H7 (cell line): ENCODE results near the gene XCL2. TPM values are rescaled to one million over a fixed set of nuclear protein-coding genes. Genes with fewer than 3 reads are reported as not detected.

ENCODE experiments used
- DNase-seq: peaks from one replicate; pipeline ENCODE4 v3.0.0; 2012
- H3K27me3 ChIP-seq: 2 replicates; pipeline ENCODE4 v1.6.0; 2011; ENCODE audit warnings: mild to moderate bottlenecking, low read length; ENCODE audit not compliant: control insufficient read depth, insufficient read depth
- H3K36me3 ChIP-seq: replicated peaks from 2 replicates; pipeline ENCODE4 v1.5.1; 2011; ENCODE audit warnings: low read length; ENCODE audit not compliant: control insufficient read depth, insufficient read depth
- H3K4me3 ChIP-seq: 2 replicates; pipeline ENCODE4 v1.5.1; 2011; ENCODE audit warnings: low read depth, mild to moderate bottlenecking, control low read depth, low read length, moderate library complexity; ENCODE audit not compliant: insufficient read depth
- total RNA-seq: library from RNA; depleted of rRNA; stranded (reverse); fragments of >200 nt; shearing (Covaris generic); gene quantifications from 2 replicates; pipeline ENCODE4 v1.2.3, GENCODE V29; 2014

The XCL2 gene
- total RNA-seq, 1 experiment from 2014 or later: not detected

DNA sequence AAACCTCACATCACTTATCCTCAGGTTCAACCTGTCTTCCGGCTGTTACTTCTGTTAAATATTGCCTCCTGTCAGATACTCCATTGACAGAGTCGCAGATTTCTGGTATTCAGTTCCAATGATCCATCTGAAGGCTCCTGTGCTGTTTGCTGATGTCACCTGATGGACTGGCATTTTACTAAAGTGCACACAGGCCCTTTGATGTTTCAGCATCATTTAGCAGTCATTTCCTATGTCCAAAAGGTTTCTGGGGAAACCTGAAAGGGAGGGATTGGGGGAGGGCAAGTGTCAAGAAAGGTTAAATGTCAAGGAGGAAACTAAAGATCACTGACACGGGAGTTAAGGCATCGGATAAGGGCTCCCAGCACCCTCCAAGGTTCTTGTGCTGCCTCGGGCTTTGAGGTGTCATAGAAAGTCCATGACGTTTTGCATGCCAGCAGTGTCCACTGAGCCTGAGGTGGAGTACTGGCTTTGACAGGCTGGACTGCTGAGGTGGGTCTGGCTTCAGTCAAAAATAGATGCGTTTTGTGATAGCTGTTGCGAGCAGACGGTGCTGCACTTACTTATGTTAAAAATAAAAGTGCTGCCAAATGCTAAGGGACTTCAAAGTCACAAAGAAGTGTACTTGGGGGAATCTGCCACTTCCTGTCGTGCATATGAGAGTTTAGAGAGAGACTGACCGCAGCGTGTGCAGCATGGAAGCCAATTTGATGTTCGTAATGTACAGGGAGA is 30.8 kb downstream of the XCL2 start:
- Histone ChIP-seq H3K36me3 (no peaks in the 10 kb centered on the region), H3K27me3 (no peaks in the 10 kb centered on the region), H3K4me3 (no peak overlapping the region)
- no peak for DNase-seq

DNA sequence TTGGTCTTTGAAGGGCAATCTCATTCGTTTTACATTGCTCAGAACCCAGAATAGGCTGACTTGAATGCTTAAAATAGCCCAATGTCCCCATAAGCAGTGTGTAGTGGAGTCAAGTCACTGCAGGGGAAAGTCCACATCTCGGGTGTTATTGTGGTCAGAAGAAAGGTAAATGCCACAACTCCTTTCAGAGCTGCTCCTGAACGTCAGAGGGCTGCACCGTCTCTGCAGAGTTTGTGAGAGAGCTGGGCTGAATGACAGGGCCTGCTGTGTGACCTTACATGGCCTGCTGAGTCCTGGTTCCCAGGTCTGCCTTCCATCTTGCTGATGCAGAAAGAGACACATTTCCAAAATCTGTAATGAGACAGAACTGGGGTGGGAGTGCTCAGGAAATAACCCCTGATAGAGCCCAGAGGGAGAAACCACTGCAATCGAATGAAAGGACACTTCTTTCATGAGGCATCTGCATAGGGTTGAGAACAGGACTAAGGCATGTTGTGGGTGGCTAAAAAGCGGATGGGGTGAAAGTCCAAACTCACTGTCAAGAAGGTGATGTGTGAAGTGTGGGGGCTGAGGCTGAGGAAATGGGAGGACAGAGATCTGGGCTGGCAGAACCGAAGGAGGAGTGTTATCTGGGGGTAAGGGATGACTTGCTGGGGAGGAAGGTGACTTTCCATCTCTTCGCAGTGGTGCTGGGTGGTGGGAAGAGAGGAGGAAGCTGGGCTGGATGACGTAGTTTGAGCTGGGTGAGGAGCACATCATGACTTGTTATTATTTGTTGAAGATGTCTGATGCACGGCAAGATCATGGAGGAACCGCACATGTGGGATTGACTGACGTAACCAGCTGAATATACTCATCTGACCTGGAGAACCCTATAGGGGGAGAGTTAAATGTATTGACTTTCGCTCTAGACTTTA is 33.7 kb downstream of the XCL2 start:
- no peak for DNase-seq
- no peaks in the 10 kb centered on the region for H3K36me3 ChIP-seq
- H3K27me3 ChIP-seq: no peaks in the 10 kb centered on the region
- H3K4me3 ChIP-seq: no peak overlapping the region

- Histone ChIP-seq H3K27me3 (no peaks in the 10 kb centered on the region), H3K36me3 (no peaks in the 10 kb centered on the region), H3K4me3 (no peak overlapping the region)
- no peak for DNase-seq
Observed at GRCh38 chr1:168509210-168509609, 34.6 kb downstream of the XCL2 start.

DNA sequence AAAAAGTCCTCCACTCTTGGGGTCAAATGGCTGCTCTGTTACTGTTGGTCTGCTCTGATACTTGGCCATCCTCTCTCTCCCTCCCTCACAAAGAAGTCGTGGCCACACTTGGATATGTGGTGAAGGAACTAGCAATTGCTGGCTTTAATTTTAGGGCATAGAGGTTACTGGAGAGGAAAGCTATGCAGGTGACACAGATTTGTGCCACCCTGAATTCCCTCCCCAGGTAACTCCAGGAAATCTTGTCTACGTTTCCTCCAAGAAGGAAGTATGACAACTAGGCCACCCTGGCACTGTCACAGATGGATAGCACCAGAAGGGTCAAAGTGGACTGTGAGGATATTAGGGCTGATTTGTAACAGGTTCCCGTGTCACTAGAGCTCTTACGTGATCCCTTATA is 36.0 kb downstream of the XCL2 start:
- DNase-seq: no peak
- H3K4me3 ChIP-seq: no peak overlapping the region
- no peaks in the 10 kb centered on the region for H3K36me3 ChIP-seq
- no peaks in the 10 kb centered on the region for H3K27me3 ChIP-seq

DNA sequence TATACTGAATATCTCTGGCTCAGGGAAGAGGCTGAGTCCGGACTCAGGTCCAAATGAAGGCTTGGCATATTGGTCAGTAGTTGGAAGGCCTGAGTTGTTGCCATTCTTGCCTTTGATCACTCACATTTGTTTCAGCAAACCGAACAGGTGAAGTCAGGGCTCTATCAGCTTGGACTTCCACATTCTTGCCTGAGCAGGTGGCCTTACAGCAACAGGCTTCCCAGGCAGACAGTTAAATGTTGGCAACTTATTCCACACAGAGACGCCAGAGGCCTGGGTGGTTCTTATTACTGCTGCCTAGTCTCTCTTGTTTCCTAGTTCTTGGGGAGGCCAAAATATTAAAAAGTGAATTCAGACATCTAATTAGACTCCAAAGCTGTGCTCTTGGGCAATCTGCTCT is 36.6 kb downstream of the XCL2 start:
- no peak for DNase-seq
- Histone ChIP-seq H3K4me3 (no peak overlapping the region), H3K27me3 (no peaks in the 10 kb centered on the region), H3K36me3 (no peaks in the 10 kb centered on the region)

DNA sequence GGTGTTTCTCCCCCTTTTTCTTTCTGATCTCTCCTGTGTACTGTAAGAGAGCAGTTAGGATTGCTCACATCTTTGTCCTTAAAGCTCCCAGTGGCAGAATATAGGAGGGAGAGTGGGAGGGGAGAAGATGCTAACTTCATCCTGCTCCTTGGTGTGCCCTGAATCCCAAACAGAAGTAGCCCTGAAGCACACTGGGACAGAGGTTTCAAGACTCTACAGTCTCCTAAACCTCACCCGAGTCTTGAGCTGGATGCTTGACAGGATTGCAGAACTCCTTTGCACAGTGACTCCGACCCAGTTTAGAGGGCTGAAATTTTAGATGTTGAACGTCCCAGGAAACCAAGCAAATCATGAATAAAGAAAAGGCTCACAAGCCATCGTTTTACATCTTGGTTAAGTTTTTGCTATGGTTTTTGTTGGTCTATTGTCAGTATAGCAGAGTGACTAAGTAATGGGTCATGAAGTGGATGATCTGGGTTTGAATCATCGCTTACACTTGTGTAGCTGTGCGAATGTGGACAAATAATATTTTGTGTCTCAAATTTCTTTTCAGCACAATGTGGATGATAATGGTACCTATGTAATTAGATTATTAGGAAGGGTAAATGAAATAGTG is 37.5 kb downstream of the XCL2 start:
- no peaks in the 10 kb centered on the region for H3K27me3 ChIP-seq
- H3K4me3 ChIP-seq: no peak overlapping the region
- H3K36me3 ChIP-seq: no peaks in the 10 kb centered on the region
- no peak for DNase-seq

DNA sequence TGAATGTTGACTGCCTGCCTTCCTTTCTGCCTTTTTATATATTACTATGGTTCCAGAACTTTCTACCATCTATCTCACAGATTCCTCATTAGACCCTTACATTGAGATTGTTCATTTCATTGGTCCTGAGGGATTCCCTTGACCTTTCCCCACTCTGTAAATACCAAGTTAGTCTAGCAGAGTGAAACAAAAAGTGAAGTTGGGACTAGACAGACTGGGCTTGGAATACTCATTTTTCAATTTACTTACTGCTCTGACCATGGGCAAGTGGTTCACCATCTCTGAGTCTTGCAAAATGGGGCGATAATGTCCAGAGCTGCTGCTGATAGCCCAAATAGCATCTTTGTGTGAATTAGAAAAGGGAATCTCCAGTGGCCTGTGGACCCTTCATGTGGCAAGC is 38.8 kb downstream of the XCL2 start:
- Histone ChIP-seq H3K4me3 (no peak overlapping the region), H3K36me3 (no peaks in the 10 kb centered on the region), H3K27me3 (no peaks in the 10 kb centered on the region)
- no peak for DNase-seq

- no peaks in the 10 kb centered on the region for H3K27me3 ChIP-seq
- no peak overlapping the region for H3K4me3 ChIP-seq
- H3K36me3 ChIP-seq: no peaks in the 10 kb centered on the region
- DNase-seq: no peak
Observed at GRCh38 chr1:168504064-168504837, 39.5 kb downstream of the XCL2 start.

DNA sequence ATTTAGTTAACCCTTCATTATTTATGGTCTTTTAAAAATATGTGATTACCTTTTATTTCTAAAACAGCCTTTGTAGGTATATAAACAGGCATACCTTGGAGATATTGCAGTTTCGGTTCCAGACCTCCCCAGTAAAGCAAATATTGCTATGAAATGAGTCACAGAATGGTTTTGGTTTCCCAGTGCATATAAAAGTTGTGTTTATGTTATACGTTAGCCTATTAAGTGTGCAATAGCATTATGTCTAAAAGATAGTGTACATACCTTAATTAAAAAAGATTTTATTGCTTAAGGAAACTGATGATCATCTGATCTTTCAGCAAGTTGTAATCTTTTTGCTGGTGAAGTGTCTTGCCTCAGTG is 44.1 kb downstream of the XCL2 start:
- Histone ChIP-seq H3K36me3 (no peaks in the 10 kb centered on the region), H3K4me3 (no peak overlapping the region), H3K27me3 (no peaks in the 10 kb centered on the region)
- no peak for DNase-seq

DNA sequence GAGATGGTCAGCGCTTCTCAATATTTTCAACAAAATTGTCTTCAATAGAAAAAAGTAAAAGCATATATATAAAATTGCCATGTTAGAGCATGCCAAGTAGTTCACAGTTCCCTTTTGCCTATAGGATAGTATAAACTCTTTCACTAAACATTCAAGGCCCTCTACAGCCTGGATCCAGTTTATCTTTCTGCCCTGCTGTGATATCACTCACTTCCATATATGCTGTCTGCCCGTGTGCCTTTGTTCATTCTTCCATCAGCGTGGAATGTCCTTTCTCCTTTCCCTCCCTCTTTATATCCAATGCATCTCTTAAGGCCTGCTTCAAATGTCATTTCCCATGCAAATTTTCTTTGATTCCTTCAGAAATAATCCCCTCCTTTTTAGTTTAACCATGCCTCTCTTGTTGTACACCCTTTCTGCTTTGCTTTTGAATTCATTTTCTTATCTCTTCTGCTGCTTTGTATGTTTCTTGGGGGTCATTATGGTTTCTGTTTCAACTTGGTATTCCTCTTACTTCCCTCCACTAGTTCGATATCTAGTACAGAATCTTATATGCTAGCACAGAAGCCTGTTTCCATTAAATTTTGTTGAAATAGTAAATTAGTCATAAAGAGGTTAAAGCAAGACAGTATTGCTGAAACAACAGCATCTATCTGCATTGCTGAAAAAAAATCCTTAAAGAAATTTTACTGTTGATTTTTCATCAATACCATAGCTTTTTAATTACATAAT is 44.7 kb downstream of the XCL2 start:
- no peaks in the 10 kb centered on the region for H3K27me3 ChIP-seq
- no peak overlapping the region for H3K4me3 ChIP-seq
- no peak for DNase-seq
- H3K36me3 ChIP-seq: no peaks in the 10 kb centered on the region

DNA sequence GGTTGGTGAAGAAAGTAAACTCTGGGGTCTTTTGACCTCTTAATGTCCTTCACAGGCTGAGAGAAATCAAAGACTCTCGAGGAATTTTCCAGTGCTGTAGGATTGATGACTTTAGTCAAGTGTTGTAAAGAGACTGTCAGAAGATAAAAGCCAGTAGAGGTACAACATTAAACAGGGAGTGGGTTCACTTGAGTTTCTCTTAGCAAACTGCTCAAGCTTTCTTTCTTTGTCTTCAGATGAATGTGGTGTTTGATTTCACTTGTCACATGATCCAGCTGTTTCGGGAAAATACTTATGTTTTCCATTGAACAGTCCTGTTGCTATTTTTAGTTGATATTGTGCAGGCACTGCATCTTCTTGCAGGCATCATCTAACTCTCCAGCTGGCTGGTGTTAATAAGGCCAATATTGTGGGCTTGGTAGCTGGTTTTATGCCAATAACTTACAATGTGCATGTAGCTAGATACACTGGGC is 45.6 kb downstream of the XCL2 start:
- DNase-seq: no peak
- no peak overlapping the region for H3K4me3 ChIP-seq

DNA sequence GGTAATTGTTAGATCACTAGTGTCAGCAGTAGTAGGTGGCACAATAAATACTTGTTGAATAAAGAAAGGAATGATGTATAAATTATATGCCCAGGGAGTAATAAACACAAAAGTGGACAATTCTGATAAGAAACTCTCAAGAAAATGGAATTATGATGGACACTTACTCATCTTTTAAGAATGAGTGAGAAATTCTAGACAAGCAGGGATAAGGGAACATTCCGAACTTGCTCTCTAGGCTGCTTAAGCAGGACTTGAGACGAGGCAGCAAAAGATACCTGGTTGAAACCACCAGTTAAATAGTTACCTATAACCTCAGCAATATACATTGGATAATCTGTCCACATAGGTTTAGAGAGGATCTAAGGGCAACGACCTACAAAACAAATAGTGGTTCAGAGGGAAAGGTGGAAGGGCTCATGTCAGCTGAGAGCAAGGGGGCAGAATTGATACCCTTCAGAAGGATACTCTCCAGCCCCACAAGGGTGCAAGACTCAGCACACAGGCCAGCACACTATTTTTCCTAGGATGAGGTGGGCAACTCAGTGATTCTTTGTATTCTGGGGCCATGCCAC is 46.3 kb downstream of the XCL2 start:
- Histone ChIP-seq H3K36me3 (no peaks in the 10 kb centered on the region), H3K4me3 (no peak overlapping the region), H3K27me3 (no peaks in the 10 kb centered on the region)
- DNase-seq: no peak

More for the DNA sequence above, 45.6 kb downstream of the XCL2 start:
- Histone ChIP-seq H3K27me3 (no peaks in the 10 kb centered on the region), H3K36me3 (no peaks in the 10 kb centered on the region)

GRCh38 chr1:168491527-168492164 is 52.2 kb downstream of the XCL2 start:
- Histone ChIP-seq H3K4me3 (no peak overlapping the region), H3K36me3 (no peaks in the 10 kb centered on the region), H3K27me3 (no peaks in the 10 kb centered on the region)
- no peak for DNase-seq
